SJSA1 (cell line): ENCODE data around the gene HIPK1. TPM values are rescaled to one million over a fixed set of nuclear protein-coding genes. Genes with fewer than 3 reads are reported as not detected.
"Not testable (repeated sequence)": the region's sequence is repeated elsewhere in the genome, so short reads cannot be mapped to it uniquely, and the experiment has no call there.

ENCODE experiments used
- DNase-seq, 2 experiments: peaks; one replicate each; pipeline ENCODE4 v3.0.0-alpha.2; 2015 to 2020; ENCODE audit warnings: low spot score in 2 of 2, low read depth in 1 of 2
- H3K27ac ChIP-seq: fragments of 250-450 bp; sonication (Bioruptor Pico); 2 replicates; pipeline ENCODE4 v1.5.1; 2020; ENCODE audit warnings: mild to moderate bottlenecking, moderate library complexity
- H3K27me3 ChIP-seq: fragments of 250-450 bp; sonication (Bioruptor Pico); replicated peaks from 2 replicates; pipeline ENCODE4 v1.5.1; 2020; ENCODE audit warnings: mild to moderate bottlenecking, moderate library complexity
- H3K36me3 ChIP-seq: fragments of 250-450 bp; sonication (Bioruptor Pico); 2 replicates; pipeline ENCODE4 v1.5.1; 2020; ENCODE audit warnings: mild to moderate bottlenecking
- H3K4me1 ChIP-seq: fragments of 250-450 bp; sonication (Bioruptor Pico); replicated peaks from 2 replicates; pipeline ENCODE4 v1.6.1; 2021; ENCODE audit warnings: mild to moderate bottlenecking
- H3K4me3 ChIP-seq: fragments of 250-450 bp; sonication (Bioruptor Pico); 2 replicates; pipeline ENCODE4 v1.5.1; 2020; ENCODE audit warnings: mild to moderate bottlenecking
- H3K9me3 ChIP-seq: fragments of 250-450 bp; sonication (Bioruptor Pico); replicated peaks from 2 replicates; pipeline ENCODE4 v1.5.1; 2020; ENCODE audit warnings: mild to moderate bottlenecking
- total RNA-seq: library from RNA; depleted of rRNA; stranded (reverse); fragments of >200 nt; shearing (Covaris generic); gene quantifications from 2 replicates; pipeline ENCODE4 v1.2.3, GENCODE V29; 2014

HIPK1 gene
- total RNA-seq, 1 experiment from 2014 or later: 42.0 TPM

- Histone ChIP-seq H3K36me3 (no peaks in the 10 kb centered on the region), H3K27me3 (no peaks in the 10 kb centered on the region), H3K9me3 (no peaks in the 10 kb centered on the region), H3K27ac (no peak overlapping the region), H3K4me1 (peaks cover 9% of the 10 kb centered on the region; the same call in 1 of the 2 replicates), H3K4me3 (no peak overlapping the region)
- no peak for DNase-seq
Measured at GRCh38 chr1:114008993-114009392, 79.9 kb downstream of the HIPK1 start.

- Histone ChIP-seq H3K4me3 (no peak overlapping the region), H3K27ac (no peak overlapping the region), H3K9me3 (no peaks in the 10 kb centered on the region), H3K36me3 (no peaks in the 10 kb centered on the region), H3K4me1 (peaks cover 9% of the 10 kb centered on the region; the same call in 1 of the 2 replicates), H3K27me3 (no peaks in the 10 kb centered on the region)
- peak in 1 of 2 experiments; percentile 42 for DNase-seq
Measured at GRCh38 chr1:114009393-114009792, 80.3 kb downstream of the HIPK1 start.

GRCh38 chr1:114010433-114011184 is 81.5 kb downstream of the HIPK1 start:
- H3K4me1 ChIP-seq: peaks cover 9% of the 10 kb centered on the region; the same call in 1 of the 2 replicates
- no peak overlapping the region for H3K27ac ChIP-seq
- H3K27me3 ChIP-seq: no peaks in the 10 kb centered on the region
- no peak for DNase-seq
- no peaks in the 10 kb centered on the region for H3K9me3 ChIP-seq
- H3K4me3 ChIP-seq: no peak overlapping the region
- no peaks in the 10 kb centered on the region for H3K36me3 ChIP-seq

GRCh38 chr1:114011796-114012195 is 82.7 kb downstream of the HIPK1 start:
- H3K36me3 ChIP-seq: no peaks in the 10 kb centered on the region
- H3K27ac ChIP-seq: no peak overlapping the region
- no peaks in the 10 kb centered on the region for H3K27me3 ChIP-seq
- H3K4me1 ChIP-seq: peaks cover 9% of the 10 kb centered on the region; the same call in 1 of the 2 replicates
- DNase-seq: no peak
- H3K4me3 ChIP-seq: no peak overlapping the region
- H3K9me3 ChIP-seq: no peaks in the 10 kb centered on the region

- Histone ChIP-seq H3K4me1 (no peaks in the 10 kb centered on the region), H3K36me3 (no peaks in the 10 kb centered on the region), H3K27me3 (no peaks in the 10 kb centered on the region), H3K4me3 (no peak overlapping the region), H3K9me3 (no peaks in the 10 kb centered on the region; the same call in 1 of the 2 replicates), H3K27ac (no peak overlapping the region)
- DNase-seq: no peak
Measured at GRCh38 chr1:114015075-114015474, 86.0 kb downstream of the HIPK1 start.

- H3K4me3 ChIP-seq, H3K27me3 ChIP-seq, H3K27ac ChIP-seq, H3K9me3 ChIP-seq, H3K4me1 ChIP-seq, DNase-seq, H3K36me3 ChIP-seq: not testable (repeated sequence)
Measured at GRCh38 chr1:114019724-114020123, 90.6 kb downstream of the HIPK1 start.

- Histone ChIP-seq H3K4me1 (no peaks in the 10 kb centered on the region), H3K9me3 (no peaks in the 10 kb centered on the region; the same call in 1 of the 2 replicates), H3K27ac (no peak overlapping the region), H3K4me3 (no peak overlapping the region), H3K36me3 (no peaks in the 10 kb centered on the region), H3K27me3 (no peaks in the 10 kb centered on the region)
- DNase-seq: no peak
Measured at GRCh38 chr1:114021665-114022099, 92.6 kb downstream of the HIPK1 start.

GRCh38 chr1:114022877-114023276 is 93.8 kb downstream of the HIPK1 start:
- no peaks in the 10 kb centered on the region for H3K4me1 ChIP-seq
- no peaks in the 10 kb centered on the region for H3K36me3 ChIP-seq
- H3K9me3 ChIP-seq: no peaks in the 10 kb centered on the region; the same call in 1 of the 2 replicates
- H3K27me3 ChIP-seq: no peaks in the 10 kb centered on the region
- DNase-seq: no peak
- no peak overlapping the region for H3K27ac ChIP-seq
- no peak overlapping the region for H3K4me3 ChIP-seq

GRCh38 chr1:114023377-114023776 is 94.3 kb downstream of the HIPK1 start:
- H3K4me1 ChIP-seq: no peaks in the 10 kb centered on the region
- H3K27me3 ChIP-seq: no peaks in the 10 kb centered on the region
- no peaks in the 10 kb centered on the region; the same call in 1 of the 2 replicates for H3K9me3 ChIP-seq
- no peak overlapping the region for H3K4me3 ChIP-seq
- no peaks in the 10 kb centered on the region for H3K36me3 ChIP-seq
- DNase-seq: no peak
- no peak overlapping the region for H3K27ac ChIP-seq

GRCh38 chr1:114024049-114024448 is 94.9 kb downstream of the HIPK1 start:
- no peak overlapping the region for H3K27ac ChIP-seq
- no peaks in the 10 kb centered on the region for H3K4me1 ChIP-seq
- H3K27me3 ChIP-seq: no peaks in the 10 kb centered on the region
- H3K9me3 ChIP-seq: no peaks in the 10 kb centered on the region; the same call in 1 of the 2 replicates
- DNase-seq: no peak
- H3K36me3 ChIP-seq: no peaks in the 10 kb centered on the region
- no peak overlapping the region for H3K4me3 ChIP-seq

- DNase-seq: no peak
- H3K4me3 ChIP-seq: no peak overlapping the region
Measured at GRCh38 chr1:114025609-114026401, 96.7 kb downstream of the HIPK1 start.

GRCh38 chr1:114026797-114027196 is 97.7 kb downstream of the HIPK1 start:
- Histone ChIP-seq H3K36me3 (no peaks in the 10 kb centered on the region), H3K9me3 (no peaks in the 10 kb centered on the region), H3K27me3 (no peaks in the 10 kb centered on the region), H3K4me1 (no peaks in the 10 kb centered on the region), H3K27ac (no peak overlapping the region), H3K4me3 (no peak overlapping the region)
- DNase-seq: no peak

More at GRCh38 chr1:114025609-114026401, 96.7 kb downstream of the HIPK1 start:
- no peak overlapping the region for H3K27ac ChIP-seq
- H3K27me3 ChIP-seq: no peaks in the 10 kb centered on the region
- H3K4me1 ChIP-seq: no peaks in the 10 kb centered on the region
- H3K9me3 ChIP-seq: no peaks in the 10 kb centered on the region
- H3K36me3 ChIP-seq: no peaks in the 10 kb centered on the region
